Ishikawa (cell line): Measurements from ENCODE around the gene IL17RD.
A peak's percentile ranks its signal among the peaks of the same experiment; 100 is the strongest.

Experiments used
- CEBPB ChIP-seq: IDR thresholded peaks from 2 replicates; pipeline ENCODE4 v1.6.1; 2012
- CREB1 ChIP-seq: IDR thresholded peaks from 2 replicates; pipeline ENCODE4 v1.6.1; 2012; ENCODE audit warnings: low read depth
- EGR1 ChIP-seq: IDR thresholded peaks from 2 replicates; pipeline ENCODE4 v1.6.1; 2012
- EP300 ChIP-seq: IDR thresholded peaks from 2 replicates; pipeline ENCODE4 v1.6.1; 2012; ENCODE audit warnings: borderline replicate concordance
- FOXM1 ChIP-seq: IDR thresholded peaks from 2 replicates; pipeline ENCODE4 v1.6.1; 2012; ENCODE audit warnings: low read depth, borderline replicate concordance
- MAX ChIP-seq: IDR thresholded peaks from 2 replicates; pipeline ENCODE4 v1.6.1; 2012
- NFIC ChIP-seq: IDR thresholded peaks from 2 replicates; pipeline ENCODE4 v1.6.1; 2012
- RAD21 ChIP-seq: IDR thresholded peaks from 2 replicates; pipeline ENCODE4 v1.6.1; 2012; ENCODE audit warnings: low read depth
- TAF1 ChIP-seq: IDR thresholded peaks from 2 replicates; pipeline ENCODE4 v1.6.1; 2012; ENCODE audit warnings: low read depth, mild to moderate bottlenecking
- TCF12 ChIP-seq: IDR thresholded peaks from 2 replicates; pipeline ENCODE4 v1.6.1; 2012; ENCODE audit warnings: low read depth
- TEAD4 ChIP-seq: IDR thresholded peaks from 2 replicates; pipeline ENCODE4 v1.6.1; 2012
- USF1 ChIP-seq: IDR thresholded peaks from 2 replicates; pipeline ENCODE4 v1.6.1; 2012
- YY1 ChIP-seq: IDR thresholded peaks from 2 replicates; pipeline ENCODE4 v1.6.1; 2012; ENCODE audit warnings: low read depth
- ZBTB7A ChIP-seq: IDR thresholded peaks from 2 replicates; pipeline ENCODE4 v1.6.1; 2012; ENCODE audit warnings: low read depth
- TF ChIP-seq, protein P1 (sequence below): IDR thresholded peaks from 2 replicates; pipeline ENCODE4 v1.6.1; 2012; ENCODE audit warnings: low read depth, mild to moderate bottlenecking

The IL17RD gene

DNA sequence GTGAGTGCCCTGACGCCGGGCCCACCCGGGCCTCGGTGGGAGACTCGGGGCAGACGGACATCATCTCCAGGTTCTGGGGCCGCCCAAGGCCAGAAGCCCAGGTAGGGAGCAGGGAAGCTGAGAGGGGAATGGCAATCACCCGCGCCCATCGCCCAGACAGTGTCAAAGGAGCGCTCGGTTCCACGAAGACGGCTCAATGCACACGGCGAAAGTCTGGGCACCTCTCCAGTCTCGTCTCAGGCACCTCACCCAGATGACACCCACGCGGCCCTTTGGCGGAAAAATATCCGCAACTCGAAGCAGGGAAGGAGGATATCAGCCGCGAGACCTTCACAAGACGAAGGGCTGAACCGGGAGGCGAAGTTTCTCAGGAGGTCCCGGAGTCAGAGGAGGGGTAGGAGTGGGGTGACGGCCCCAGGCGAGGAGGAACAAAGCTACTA lies 916 bp downstream of the IL17RD start:
- TF ChIP-seq USF1 (no peak), FOXM1 (no peak), MAX (0 out of 2 replicates have a peak, but pooled peaks have one; percentile 29), EGR1 (0 out of 2 replicates have a peak, but pooled peaks have one; percentile 19), EP300 (no peak), CREB1 (no peak), ZBTB7A (no peak), TAF1 (no peak)
- TF ChIP-seq, protein P1, sequence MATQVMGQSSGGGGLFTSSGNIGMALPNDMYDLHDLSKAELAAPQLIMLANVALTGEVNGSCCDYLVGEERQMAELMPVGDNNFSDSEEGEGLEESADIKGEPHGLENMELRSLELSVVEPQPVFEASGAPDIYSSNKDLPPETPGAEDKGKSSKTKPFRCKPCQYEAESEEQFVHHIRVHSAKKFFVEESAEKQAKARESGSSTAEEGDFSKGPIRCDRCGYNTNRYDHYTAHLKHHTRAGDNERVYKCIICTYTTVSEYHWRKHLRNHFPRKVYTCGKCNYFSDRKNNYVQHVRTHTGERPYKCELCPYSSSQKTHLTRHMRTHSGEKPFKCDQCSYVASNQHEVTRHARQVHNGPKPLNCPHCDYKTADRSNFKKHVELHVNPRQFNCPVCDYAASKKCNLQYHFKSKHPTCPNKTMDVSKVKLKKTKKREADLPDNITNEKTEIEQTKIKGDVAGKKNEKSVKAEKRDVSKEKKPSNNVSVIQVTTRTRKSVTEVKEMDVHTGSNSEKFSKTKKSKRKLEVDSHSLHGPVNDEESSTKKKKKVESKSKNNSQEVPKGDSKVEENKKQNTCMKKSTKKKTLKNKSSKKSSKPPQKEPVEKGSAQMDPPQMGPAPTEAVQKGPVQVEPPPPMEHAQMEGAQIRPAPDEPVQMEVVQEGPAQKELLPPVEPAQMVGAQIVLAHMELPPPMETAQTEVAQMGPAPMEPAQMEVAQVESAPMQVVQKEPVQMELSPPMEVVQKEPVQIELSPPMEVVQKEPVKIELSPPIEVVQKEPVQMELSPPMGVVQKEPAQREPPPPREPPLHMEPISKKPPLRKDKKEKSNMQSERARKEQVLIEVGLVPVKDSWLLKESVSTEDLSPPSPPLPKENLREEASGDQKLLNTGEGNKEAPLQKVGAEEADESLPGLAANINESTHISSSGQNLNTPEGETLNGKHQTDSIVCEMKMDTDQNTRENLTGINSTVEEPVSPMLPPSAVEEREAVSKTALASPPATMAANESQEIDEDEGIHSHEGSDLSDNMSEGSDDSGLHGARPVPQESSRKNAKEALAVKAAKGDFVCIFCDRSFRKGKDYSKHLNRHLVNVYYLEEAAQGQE = no peak

DNA sequence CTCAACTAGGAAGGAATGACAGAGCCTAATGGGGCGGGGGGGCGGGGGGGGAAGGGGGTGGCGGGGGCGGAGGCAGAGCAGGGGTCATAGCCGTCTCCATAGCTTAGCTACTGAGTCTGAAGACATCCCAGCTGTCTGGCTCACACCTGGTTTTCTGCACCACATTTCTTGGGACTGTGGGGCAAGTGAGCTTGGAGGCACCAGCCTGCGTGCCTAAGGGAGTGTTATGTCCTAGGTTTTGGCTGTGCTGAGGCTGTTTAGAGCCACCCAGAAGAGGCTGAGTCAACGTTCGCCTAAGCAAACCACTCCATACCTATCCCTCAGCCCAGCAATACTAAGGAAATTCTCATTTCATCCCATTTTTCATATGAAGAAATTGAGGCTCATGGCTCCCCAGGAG lies 1.4 kb downstream of the IL17RD start:
- TF ChIP-seq FOXM1 (no peak), EP300 (no peak), NFIC (no peak), MAX (no peak), USF1 (no peak), EGR1 (no peak)

DNA sequence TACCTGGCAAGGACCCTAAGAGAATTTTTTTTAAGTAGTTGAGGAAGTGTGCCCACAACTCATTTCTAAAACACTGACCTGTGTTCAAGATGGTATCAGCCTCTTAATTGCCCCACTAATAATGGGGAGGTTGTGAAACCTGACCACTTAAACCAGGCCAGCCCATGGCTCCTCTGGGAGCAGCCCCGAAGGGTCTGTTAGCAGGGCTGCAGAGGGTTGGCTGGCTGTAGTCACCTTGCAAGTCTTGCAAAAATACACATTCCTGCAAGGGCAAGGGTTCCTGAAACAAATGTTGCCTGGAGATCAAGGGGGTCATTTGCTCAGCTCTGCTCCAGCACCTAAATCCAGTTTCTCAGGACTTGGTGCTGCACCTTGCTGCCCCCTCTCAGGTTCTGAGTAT lies 3.2 kb downstream of the IL17RD start:
- TF ChIP-seq MAX = no peak
- TF ChIP-seq CEBPB = no peak
- no peak for TF ChIP-seq TCF12

DNA sequence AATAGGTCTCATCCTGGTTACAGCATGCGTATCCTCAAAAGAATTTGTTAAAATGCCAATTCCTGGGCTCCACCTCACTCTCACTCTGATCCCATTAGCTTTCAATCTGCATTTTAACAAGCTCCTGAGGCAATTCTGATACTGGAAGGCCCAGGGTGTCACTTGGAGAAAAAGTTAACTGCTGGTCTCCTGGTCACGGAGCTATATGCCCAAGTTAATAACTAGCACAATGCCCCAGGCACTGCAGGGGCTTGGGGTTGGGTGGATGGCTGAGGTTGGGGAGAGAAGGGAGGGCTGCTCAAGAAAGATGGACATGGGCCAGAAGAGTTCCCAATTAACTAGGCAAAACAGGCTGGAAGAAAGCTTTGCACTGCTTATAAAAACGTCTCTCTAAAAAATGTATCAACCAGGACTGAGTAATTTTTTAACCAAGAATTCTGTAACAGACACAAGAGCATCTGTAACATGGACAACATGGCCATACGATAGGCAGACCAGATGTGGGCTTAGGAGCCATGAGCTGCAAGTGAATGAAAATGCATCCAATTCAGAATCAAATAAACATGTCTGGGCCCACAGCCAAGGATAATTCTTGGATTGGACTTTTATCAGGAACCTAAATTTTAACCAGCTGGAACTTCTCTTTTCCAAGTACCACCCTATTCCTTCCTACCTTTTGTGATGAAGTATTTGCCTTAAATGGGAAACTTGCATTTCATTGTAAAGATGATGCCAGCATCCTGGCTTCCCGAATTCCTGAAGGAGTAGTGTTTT lies 4.2 kb downstream of the IL17RD start:
- TF ChIP-seq TAF1 (no peak), CEBPB (no peak), MAX (no peak), YY1 (no peak), USF1 (no peak), TCF12 (no peak), FOXM1 (no peak), NFIC (no peak), EP300 (no peak), EGR1 (no peak), ZBTB7A (no peak), TEAD4 (no peak)

- TF ChIP-seq MAX (no peak), CREB1 (no peak), TCF12 (no peak), FOXM1 (no peak), ZBTB7A (no peak), CEBPB (no peak), USF1 (no peak), TEAD4 (no peak), EGR1 (no peak), EP300 (no peak), YY1 (no peak), NFIC (no peak), RAD21 (no peak), TAF1 (no peak)
- TF ChIP-seq, protein P1 = no peak
These were observed 4.9 kb downstream of the IL17RD start for GRCh38 chr3:57160076-57160764.
